HG02970 (cell line): ENCODE data around the gene RPL27.

Source experiments
- ATAC-seq: cut with Tn5 transposase; IDR thresholded peaks from one replicate; pipeline ENCODE4 v1.9.1; 2021; ENCODE audit warnings: mild to moderate bottlenecking, moderate library complexity, moderate number of reproducible peaks; ENCODE audit not compliant: unreplicated experiment, low FRiP score

Gene RPL27

GRCh38 chr17:43042025-43042628, 43.9 kb downstream of the RPL27 start:
- no peak for ATAC-seq

- ATAC-seq = no peak
These were observed 45.1 kb downstream of the RPL27 start for GRCh38 chr17:43043307-43043706.

GRCh38 chr17:43044024-43044423, 45.8 kb downstream of the RPL27 start:
- no peak for ATAC-seq

DNA sequence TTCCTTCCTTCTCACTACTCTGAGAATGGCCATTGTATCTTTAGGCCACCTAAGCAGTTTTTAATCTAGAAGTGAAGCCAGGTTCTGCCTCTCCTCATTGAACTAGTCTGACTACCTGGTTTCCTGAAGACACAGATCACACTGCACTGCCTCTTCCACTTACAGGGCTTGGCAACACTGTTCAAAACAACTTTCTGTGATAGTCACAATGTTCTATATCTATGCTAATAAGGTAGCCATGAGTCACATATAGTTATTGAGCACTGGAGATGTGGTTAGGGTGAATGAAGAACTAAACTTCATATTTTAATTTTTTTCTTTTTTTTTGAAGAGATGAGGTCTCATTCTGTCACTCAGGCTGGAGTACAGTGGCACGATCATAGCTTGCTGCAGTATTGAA, 53.8 kb downstream of the RPL27 start:
- no peak for ATAC-seq
